LHCN-M2 (cell line): ENCODE results near the gene MARF1. TPM values are rescaled to one million over a fixed set of nuclear protein-coding genes. Genes with fewer than 3 reads are reported as not detected.
"Not testable (repeated sequence)": the region's sequence is repeated elsewhere in the genome, so short reads cannot be mapped to it uniquely, and the experiment has no call there.

Experiments
- DNase-seq: peaks from one replicate; pipeline ENCODE4 v3.0.0-alpha.2; 2012; ENCODE audit warnings: low read depth
- total RNA-seq: library from RNA; depleted of rRNA; stranded (reverse); fragments of >200 nt; gene quantifications from 2 replicates; pipeline ENCODE4 v1.2.3, GENCODE V29; 2014

Gene MARF1
- total RNA-seq, 1 experiment from 2014 or later, result 15.3 TPM

DNA sequence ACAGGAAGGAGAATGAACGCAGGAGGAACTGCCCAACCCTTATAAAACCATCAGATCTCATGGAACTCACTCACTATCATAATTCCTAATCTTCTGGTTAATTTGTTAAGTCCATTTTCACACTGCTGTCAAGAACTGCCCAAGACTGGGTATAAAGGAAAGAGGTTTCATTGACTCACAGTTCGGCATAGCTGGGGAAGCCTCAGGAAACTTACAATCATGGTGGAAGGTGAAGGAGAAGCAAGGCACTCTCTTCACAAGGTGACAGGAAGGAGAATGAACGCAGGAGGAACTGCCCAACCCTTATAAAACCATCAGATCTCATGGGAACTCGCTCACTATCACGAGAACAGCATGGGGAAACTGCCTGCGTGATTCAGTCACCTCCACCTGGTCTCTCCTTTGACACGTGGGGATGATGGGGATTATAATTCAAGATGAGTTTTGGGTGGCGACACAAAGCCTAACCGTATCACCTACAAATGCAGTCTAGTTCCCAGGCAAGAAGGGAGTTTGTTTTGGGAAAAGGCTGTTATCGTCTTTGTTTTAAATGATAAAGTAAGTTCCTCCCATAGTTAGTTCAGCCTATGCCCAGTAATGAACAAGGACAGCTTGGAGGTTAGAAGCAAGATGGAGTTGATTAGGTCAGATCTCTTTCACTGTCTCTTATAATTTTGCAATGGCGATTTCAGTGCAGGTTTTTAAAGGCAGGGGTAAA, 68.9 kb downstream of the MARF1 start:
- DNase-seq, result not testable (repeated sequence)

DNA sequence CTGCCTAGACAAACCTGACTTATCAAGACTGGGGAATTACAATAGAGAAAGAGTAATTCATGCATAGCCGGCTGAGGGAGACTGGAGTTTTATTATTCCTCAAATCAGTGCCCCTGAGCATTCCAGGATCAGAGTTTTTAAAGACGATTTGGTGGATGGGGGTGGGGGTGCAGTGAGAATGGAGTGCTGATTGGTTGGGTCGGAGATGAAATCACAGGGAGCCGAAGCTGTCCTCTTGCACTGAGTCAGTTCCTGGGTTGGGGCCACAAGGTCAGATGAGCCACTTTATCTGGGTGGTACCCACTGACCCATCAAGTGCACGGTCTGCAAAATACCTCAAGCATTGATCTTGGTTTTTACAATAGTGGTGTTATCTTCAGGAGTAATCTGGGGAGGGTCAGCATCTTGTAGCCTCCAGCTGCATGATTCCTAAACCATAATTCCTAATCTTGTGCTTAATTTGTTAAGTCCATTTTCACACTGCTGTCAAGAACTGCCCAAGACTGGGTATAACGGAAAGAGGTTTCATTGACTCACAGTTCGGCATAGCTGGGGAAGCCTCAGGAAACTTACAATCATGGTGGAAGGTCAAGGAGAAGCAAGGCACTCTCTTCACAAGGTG, 69.6 kb downstream of the MARF1 start:
- peak; percentile 48 for DNase-seq

GRCh38 chr16:15572329-15573001, 70.5 kb downstream of the MARF1 start:
- DNase-seq, result peak; percentile 91

GRCh38 chr16:15571557-15571956, 71.4 kb downstream of the MARF1 start:
- DNase-seq, result no peak

DNA sequence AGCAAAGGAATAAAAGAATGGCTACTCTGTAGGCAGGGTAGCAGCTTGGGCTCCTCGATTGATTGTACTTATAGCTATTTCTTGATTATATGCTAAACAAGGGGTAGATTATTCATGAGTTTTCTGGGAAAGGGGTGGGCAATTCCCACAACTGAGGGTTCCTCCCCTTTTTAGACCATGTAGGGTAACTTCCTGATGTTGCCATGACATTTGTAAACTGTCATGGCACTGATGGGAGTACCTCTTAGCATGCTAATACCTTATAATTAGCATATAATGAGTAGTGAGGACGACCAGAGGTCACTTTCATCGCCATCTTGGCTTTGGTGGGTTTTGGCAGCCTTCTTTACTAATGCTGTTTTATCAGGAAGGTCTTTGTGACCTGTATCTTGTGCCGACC, 72.3 kb downstream of the MARF1 start:
- DNase-seq, result not testable (repeated sequence)

DNA sequence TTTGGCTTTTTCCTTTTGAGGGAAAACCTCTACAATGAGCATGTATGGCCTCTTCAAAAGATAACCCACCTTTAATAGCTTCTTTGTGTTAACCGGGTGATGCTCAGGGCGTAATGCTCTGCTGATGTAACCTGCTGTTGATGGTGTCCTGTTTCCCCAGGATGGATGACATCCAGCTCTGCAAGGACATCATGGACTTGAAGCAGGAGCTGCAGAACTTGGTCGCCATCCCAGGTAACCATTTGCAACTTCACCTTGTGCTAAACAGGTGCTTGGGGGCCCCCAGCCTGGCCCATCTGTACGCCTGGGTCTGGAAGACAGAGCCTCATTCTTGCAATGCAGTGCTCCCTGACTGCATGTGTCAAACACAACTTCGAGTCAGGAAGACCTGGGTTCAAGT, 75.1 kb downstream of the MARF1 start:
- DNase-seq, result no peak

- DNase-seq, result no peak
Measured at GRCh38 chr16:15566095-15566494, 76.9 kb downstream of the MARF1 start.

- no peak for DNase-seq
Measured at GRCh38 chr16:15564604-15565339, 78.2 kb downstream of the MARF1 start.

DNA sequence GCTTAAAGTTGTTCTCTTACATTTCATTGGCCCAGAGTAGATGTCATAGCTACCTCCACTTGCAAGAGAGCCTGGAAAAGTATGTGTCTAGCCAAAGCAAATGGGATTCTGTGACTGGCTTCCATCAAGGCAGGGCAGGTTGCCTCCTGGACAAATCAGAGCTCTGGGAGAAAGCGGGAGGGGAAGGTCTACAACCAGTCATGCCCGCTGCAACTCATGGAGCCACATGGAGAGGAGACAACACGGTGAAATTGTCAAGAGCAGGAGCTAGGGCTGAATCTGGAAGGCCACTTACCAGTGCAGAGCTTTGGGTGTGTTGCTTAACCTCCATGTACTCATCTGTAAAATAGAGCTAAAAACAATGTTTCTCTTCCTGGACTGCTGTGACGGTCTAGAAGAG, 83.8 kb downstream of the MARF1 start:
- DNase-seq, result no peak

- no peak for DNase-seq
Measured at GRCh38 chr16:15557258-15557657, 85.7 kb downstream of the MARF1 start.

- DNase-seq, result no peak
Measured at GRCh38 chr16:15556130-15556529, 86.8 kb downstream of the MARF1 start.

DNA sequence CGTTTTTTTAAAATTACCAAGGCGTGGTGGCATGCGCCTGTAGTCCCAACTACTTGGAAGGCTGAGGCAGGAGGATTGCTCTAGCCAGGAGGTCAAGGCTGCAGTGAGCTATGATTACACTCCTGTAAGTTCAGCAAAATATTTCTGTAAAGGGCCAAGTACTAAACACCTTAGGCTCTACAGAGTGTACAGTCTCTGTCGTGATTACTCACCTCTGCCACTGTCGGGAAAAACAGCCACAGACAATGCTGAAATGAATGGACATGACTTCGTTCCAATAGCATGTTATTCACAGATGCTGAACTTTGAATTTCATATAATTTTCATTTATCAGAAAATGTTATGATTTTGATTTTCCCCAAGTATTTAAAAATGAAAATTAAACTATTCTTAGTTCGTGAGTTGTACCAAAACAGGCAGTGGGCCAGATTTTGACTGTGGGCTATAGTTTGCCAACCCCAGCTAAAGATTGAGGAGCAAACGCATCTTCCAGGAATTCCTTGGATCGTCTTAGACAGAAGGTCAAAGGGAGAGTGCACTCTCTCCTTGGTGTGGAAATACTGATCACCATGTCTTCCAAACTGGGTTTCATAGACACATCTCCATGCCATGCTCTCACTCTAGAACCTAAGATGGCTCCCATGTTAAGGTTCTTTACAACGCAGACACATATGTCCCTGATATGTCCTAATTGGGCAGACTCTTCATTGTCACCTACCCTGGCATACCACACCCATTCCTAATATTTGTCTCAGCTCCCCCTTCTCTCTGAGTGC, 89.5 kb downstream of the MARF1 start:
- DNase-seq, result no peak

- no peak for DNase-seq
Measured at GRCh38 chr16:15552507-15552906, 90.4 kb downstream of the MARF1 start.

GRCh38 chr16:15548482-15548891, 94.5 kb downstream of the MARF1 start:
- no peak for DNase-seq

DNA sequence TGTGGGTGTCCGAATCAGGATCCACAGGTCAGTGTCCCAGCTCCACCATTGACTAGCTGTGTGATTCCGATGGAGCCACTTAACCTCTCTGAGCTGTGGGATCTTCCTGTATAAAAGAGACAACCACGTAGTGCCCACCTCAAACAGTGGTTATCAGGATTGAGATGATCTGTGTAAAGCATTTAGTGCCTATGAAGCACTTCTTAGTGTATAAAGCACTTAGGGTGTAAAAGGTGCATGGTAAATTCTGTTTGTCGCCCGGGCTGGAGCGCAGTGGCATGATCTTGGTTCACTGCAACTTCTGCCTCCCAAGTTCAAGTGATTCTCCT, 95.2 kb downstream of the MARF1 start:
- DNase-seq, result no peak

- not testable (repeated sequence) for DNase-seq
Measured at GRCh38 chr16:15547072-15547767, 95.7 kb downstream of the MARF1 start.

GRCh38 chr16:15545544-15545943, 97.4 kb downstream of the MARF1 start:
- no peak for DNase-seq

DNA sequence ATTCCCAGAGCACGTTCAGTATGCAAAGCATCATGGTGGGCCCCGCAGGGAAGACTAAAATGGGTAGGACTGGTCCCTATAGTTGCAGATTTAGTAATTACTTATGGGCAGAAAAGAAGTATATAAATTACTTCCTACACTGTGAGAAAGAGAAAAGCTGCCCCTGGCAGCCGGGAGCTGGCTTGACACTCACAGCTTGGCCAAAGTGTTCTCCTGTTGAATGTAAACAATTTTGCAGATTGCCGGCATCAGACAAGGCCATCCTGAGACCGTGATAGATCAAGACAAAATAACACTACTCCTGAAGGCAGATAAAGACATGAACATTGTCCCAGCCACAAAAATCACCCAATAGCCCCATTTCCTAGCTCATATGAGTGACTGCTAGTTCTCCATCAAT, 98.5 kb downstream of the MARF1 start:
- no peak for DNase-seq
